GM19328 (cell line): ENCODE data around the gene CAND2.
"Not testable (repeated sequence)": the region's sequence is repeated elsewhere in the genome, so short reads cannot be mapped to it uniquely, and the experiment has no call there.

Experiments
- ATAC-seq: cut with Tn5 transposase; IDR thresholded peaks from one replicate; pipeline ENCODE4 v1.9.1; 2021; ENCODE audit warnings: mild to moderate bottlenecking, moderate library complexity; ENCODE audit not compliant: unreplicated experiment

Gene CAND2

DNA sequence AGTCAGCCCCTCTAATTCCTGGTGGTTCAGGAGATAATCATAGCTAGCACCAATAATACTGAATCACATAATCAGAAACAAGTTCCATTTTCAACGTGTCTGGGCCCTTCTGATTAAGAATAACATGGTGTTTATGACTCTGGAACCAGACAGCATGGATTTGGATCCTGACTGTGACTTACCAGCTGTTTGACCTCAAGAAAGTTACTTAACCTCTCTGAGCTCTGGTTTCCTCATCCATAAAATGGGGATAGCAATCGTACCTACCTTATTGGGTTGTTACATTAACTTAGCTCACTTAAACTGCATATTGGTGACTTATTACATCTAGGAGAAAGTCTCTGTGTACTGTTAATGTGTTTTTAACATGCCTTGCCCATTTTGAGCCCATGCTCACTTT, 26.7 kb upstream of the CAND2 start:
- ATAC-seq: no peak

DNA sequence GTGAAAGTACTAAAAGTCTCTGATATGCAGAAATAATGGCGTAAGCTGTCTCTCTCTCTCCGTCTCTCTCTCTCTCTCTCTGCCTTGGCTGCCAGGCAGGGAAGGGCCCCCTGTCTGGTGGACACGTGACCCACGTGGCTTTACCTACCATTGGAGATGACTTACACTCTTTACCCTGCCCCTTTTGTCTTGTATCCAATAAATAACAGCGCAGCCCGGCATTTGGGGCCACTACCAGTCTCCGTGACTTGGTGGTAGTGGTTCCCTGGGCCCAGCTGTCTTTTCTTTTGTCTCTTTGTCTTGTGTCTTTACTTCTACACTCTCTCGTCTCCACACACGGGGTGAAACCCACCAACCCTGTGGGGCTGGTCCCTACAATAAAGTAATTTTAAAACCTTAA, 25.2 kb upstream of the CAND2 start:
- ATAC-seq: no peak

DNA sequence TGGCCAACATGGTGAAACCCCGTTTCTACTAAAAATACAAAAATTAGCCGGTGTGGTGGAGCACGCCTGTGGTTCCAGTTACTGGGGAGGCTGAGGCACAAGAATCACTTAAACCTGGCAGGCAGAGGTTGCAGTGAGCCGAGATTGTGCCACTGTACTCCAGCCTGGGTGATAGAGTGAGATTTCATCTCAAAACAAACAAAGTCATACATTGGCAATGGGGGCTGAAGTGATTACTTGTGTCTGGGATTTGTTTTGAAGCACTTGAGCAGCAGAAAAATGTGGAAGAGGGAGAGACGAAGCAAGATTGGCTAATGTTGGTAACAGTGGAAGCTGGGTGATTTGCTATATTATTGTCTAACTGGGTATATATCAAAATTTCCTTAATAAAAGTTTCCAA, 24.0 kb upstream of the CAND2 start:
- no peak for ATAC-seq

DNA sequence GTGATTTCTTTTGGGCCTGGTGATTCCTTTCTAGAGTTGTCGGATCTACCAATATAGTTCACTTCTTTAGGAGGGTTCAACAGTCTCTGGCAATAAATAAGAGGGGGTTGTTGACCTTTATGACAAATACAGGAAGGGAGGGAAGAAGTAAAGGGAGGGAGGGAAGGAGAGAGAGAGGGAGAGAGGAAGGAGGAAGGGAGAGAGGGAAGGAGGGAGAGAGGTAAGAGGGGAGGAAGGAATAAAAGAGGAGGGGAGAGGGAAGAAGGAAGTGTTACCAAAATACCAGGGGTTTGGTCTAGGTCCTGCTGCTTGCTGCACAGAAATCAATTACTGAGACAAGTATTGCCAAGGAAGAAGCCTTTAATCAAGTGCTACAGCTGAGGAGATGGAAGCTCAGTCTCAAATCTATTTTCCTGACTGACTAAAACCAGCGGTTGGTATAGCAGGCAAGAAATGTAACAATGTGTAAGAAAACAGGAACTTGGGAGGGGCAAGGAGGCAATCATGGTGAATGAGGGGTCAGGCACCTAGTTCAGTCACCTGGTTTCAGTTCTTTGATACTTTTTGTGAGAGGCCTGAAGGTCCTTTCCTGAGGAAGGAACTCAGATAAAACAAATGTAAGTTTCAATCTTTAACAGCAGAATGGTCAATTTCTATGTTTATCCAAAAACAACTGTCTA, 23.3 kb upstream of the CAND2 start:
- ATAC-seq: no peak

DNA sequence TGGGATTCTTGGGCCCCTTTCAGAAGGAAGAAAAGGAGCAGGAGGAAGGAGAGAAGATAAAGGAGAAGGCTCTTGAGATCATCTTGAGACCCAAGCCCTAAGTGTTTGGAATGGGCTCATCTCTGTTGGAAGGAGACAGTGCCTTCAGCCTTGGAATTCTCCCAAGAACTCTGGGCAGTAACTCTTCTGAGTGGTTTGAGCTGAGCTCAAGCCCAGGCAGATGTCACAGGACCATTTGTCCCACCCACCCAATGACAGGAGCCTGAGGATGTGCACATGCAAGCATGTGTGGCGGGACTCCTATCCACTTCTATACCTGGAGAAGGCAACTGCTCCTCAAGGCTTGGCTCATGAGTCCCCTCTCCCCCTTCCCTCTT, 22.8 kb upstream of the CAND2 start:
- no peak for ATAC-seq

DNA sequence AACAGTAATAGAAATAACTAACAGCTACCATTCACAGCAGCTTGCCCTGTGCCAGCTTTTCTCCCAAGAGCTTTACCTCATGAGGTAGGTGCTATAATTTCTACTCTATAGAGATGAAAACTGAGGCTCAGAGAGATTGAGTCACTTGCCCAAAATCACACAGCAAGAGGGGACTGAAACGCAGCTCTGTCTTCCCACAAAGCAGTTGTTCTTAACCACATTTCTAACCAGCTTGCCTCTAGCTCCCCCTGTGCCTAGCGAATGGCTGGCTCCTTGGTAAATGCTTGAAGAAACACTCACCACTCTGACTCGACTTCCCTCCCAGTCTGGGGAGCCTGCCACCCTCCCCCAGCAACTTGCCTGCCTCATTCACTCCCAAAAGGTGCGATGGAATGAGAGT, 21.9 kb upstream of the CAND2 start:
- no peak for ATAC-seq

DNA sequence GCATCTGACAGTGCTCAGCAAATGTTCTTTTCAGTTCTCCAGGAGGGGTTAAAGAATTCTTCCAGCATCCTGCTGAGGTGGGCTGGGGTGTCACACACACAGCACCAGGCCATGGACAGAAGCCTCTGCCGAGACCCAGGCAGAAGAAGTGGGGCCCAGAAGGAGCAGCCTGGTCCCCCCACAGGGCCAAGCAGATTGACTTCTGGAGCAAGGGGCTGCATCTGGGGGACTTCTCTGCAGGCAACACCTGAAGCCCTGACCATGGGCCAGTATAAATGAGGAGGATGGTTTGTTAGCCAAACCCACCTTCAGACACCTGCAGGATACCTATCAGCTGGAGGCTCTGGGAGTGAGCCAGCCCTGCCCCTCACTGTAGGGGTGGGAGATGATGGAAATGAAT, 21.3 kb upstream of the CAND2 start:
- no peak for ATAC-seq

DNA sequence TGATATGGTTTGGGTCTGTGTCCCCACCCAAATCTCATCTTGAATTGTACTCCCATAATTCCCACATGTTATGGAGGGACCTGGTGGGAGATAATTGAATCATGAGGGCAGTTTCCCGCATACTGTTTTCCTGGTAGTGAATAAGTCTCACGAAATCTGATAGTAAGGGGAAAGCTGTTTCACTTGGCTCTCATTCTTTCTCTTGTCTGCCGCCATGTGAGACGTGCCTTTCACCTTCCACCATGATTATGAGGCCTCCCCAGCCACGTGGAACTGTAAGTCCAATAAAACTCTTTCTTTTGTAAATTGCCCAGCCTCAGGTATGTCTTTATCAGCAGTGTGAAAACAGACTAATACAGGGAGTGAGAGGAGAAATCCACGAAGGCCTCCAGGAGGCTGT, 20.5 kb upstream of the CAND2 start:
- not testable (repeated sequence) for ATAC-seq

DNA sequence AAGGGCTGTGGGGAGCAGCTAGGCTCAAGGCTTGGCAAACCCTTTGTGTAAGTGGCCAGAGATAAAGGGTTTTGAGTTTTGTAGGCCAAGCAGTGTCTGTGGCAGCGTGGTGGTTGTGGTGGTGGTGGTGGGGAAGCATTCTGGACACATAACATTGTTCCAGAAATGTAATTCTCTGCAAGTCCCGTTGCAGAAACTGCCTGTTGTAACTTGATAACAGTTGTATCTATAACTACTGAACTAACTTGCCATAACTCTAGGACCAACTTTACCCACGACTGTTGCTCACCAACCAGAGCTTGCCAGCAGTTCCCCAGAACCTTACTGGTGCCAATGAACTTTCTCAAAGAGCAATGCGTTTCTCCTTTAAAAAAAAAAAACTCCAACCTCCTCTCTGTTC, 19.3 kb upstream of the CAND2 start:
- ATAC-seq: no peak

DNA sequence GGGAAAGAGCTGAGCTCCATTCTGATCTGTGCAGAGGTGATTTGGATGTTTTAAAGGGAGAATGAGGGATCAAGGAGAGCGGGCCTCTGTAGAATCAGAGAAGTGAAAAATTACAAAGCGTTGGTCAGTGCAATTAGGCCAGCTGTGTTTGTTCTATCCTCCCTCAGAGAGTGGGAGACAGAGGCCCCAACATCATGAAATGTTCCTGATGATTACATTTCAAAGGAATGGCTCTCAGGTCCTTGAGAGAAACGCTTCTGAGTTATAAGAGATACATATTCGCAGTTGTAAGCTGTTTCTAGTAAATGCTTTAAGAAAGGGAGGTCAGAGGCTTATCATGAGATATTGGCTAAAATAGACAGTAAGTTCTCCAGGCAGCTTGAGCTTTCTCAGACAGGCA, 15.7 kb upstream of the CAND2 start:
- ATAC-seq: no peak

DNA sequence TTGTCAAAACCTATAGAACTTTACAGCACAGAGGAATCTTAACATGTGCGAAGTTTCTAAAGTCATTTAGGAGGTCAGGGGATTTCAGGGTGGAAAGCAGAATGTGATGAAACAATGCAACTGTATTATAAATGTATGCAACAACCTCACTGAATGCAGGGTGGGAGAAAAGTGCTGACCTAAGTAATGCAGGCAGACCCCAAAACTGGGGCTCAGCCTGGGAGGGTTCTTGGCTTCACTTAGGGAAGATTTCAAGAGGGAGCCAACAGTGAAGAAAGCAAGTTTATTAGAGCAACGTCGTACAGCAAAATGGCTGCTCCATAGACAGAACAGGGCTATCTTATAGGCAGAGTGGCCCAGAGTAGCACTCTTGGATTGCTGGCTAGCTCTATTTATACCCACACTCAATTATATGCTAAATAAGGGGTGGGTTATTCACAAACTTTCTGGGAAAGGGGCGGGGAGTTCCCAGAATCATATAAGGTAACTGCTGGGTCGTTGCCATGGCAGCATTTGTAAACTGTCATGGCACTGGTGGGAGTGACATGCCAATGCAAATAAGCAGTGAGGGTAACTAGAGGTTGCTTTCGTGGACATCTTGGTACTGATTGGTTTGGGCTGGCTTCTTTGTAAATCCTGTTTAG, 14.2 kb upstream of the CAND2 start:
- no peak for ATAC-seq

DNA sequence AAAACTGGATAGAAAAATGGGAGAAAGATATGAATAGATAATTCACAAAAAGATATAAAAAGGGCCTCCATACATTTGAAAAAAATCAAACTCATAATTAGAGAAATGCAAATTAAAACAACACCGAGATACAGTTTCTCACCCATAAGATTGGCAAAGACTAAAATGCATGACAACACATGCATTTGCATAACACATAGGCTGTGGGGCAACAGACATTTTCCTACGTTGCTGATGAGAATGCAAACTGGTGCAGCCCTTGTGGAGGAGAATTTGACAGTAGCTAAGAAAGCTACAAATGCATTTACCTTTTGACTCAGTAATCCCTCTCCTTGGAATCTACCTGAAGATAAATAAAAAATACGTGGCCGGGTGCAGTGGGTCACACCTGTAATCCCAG, 11.4 kb upstream of the CAND2 start:
- no peak for ATAC-seq

DNA sequence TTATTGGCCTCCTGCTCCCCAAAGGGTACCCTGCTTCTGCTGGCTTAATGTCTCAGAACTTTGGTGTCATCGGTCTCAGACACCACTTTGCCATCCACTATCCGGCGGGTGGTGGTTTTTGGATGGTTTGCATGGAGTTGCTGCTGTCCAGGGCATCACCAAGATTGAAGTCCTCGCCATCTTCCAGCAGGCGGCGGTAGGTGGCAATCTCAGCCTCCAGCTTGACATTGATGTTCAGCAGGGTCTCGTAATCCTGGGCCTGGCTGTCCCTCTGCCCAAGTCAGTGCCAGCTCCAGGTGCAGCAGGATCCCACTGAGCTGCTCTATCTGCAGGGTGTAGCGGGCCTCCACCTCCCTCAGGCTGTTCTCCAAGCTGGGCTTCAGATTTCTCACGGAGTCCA, 9.1 kb upstream of the CAND2 start:
- not testable (repeated sequence) for ATAC-seq

DNA sequence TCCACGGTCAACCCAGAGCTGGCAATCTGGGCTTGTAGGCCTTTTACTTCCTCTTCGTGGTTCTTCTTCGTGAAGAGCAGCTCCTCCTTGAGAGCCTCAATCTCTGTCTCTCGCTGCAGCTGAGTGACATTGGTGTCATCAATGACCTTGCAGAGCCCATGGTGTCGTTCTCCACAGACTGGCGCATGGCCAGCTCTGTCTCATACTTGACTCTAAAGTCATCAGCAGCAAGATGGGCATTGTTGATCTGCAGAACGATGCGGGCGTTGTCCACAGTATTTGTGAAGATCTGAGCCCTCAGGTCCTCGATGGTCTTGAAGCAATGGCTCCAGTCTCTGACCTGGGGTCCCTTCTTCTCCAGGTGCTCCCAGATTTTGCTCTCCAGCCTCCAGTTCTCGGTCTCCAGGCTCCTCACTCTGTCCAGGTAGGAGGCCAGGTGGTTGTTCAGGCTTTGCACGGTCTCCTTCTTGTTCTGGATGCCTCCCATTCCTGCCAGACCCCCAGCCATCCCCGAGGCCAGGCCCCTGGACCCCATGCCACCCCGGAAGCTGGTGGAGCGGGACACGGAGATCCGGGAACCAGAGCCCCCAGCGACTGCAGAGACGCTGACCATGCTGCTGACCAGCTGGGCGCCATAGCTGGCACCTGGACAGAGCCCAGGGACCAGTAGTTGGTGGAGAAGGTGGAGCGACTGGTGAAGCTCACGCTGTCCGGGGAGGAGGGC, 8.4 kb upstream of the CAND2 start:
- not testable (repeated sequence) for ATAC-seq

DNA sequence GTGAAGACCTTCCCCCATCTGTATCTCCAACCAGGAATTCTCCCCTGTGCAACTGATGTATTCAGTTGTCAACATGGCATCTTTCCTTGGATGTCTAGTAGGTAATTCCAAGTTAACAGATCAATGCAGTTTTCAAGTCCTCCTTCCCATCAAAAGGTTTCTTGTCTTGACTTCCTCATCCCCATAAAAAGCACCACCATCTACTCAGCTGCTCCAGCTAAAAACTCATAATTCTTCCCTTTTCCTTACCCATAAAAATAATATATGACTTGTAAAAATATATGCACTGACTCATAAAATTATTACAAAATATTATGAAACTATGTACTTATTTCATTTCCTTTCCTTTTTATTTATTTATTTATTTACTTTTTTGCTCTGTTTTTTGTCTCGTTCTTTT, 5.0 kb upstream of the CAND2 start:
- no peak for ATAC-seq

DNA sequence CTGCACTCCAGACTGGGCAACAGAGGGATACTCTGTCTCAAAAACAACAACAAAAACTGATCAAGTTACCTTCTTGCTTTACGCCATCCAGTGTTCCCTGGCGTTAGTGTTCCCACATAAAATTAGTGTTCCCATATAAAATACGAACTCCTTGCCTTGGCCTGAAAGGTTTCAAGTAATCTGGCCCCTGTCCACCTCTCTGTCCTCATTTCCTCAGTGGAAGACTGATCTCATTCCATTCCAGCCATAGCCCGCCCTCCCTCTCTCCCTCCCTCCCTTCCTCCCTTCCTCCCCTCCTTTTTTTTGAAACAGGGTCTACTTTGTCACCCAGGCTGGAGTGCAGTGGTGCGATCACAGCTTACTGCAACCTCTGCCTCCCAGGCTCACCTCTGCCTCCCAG, 2.8 kb upstream of the CAND2 start:
- no peak for ATAC-seq

DNA sequence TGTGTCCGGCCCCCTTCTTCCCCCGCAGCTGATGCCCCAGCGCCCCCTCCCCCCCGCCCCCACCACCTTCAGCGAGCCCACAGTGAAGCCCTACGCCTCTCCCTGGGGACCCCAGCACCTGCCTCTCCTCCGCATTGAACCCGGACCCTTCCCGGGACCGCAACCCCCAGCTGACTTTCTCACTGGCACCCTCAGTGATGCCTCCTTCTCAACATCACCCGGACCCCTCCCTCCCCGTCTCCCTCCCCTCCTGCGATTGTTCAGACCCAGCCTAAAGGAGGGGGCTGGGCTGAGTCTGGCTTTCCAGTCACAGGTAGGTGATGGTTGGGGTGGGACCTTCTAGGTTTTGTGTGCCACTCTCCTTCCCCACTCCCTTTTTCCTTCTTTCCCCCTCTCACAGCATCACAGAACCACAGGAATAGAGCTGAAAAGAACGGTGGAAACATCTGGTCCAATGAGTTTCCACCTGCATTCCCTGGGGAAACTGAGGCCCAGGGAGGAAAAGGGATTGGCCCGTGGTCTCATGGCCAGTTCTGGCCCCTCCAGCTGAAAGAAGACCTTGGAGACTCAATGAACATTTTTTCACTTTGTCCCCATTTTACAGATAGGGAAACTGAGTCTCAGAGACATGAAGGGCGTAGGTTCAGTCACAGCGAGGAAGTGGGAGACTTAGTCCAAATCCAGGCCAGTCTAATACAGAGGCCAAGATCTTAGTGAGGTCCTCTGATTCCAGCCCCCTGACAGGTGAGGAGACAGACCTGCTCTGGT, 828 bp downstream of the CAND2 start:
- no peak for ATAC-seq

DNA sequence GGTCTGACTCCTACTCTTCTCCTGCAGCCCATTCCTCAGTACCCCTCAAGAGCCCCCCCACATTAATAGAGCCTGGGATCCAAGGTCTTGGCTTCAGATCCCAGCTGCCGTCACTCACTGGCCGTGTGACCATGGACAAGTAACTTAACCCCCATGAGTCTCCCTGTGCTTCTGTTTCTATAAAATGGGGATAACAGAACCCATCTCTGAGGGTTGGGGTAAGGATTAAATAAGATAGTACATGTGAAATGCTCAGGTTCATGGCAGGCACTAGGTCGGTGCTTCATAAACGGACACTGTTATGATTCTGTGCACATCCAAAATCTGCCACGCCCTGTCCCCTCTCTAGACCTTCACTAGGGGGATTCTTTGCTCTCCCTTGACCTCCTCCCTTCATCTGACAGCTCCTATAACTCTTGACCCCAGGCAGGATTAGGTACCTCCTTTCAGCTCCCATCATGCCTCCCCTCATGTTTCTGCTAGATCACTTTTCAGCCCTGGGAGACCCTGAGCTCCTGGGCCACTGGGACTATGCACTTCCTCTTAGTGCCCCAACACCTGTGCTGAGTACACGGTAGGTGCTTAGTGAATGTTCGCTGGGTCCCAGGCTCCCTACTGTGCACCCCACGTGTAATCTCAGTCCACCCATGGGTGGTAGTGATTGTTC, 1.5 kb downstream of the CAND2 start:
- ATAC-seq: no peak

DNA sequence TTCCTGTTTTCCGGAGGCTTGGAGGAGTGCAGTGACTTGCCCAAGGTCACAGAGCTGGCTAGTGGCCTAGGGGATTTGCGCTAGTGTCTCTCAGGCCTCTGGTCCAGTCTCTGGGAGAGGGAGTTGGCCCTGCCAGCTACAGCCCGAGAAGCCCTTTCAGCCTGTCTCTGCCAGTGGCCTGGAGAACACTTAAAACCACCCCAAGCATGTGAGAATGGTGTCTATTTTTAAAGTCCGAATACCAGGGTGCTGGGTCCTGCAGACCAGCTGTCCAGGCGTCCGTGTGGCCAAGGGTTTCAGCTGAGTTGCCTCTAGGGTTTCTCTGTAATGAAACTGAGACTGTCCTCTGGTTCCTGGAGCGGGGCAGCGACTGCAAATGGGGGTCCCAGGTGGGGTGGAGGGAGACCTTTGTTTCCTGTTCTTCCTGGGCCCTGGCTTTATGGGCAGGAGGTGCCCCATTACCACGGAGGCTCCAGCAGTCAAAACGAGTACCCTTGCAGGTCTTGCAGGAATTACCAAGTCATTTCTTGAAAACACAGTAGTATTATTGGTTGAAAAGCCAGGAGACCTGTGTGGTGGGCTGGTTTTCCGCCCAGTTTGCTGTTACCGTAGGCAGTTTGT, 2.2 kb downstream of the CAND2 start:
- no peak for ATAC-seq

DNA sequence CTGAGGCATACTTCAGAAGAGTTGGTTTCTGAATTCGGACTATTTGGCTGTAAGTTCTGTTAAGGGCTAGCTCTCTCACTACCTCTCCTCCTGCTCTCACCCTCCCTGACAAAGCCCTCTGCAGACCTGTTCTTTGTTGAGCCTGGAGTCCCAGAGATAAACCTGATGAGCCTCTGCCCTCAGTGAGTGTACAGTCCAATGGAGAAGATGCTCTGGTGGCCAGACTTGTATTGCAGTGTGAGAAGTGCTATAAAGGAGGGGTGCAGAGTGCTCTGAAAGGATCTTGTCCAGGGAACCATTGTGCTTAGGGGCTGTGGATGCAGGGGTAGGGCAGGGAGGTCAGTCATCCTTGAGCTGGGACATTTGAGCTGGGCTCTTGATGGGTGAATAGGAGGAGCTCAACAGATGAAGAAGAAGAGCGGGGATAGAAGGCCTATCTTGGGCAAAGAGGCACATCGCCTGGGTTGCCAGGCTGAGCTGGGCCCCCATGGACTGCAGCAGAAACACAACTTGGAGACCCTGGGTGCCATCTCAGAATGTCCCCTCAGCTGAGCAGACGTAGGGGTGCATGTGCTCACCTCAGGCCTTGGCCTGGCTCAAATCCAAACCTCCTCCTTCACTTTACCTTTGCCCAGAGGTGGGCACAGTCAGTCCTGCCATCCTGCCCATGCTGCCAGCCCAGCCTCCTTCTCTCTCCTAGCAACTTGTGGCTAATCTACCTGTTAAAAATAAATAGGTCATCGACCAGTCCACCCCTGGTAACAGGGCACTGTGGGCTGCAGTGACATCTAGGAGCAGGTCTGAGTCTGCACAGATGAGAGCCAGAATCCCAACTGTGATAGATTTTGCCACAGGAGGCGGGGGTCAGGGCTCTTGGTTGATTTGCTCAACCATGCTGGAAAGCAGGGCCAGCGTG, 3.3 kb downstream of the CAND2 start:
- no peak for ATAC-seq
